IPS-15b (cell line): ENCODE results near the gene DNASE1L3.

Experiments
- H3K27me3 ChIP-seq: one replicate; pipeline ENCODE4 v1.6.1; 2013; ENCODE audit warnings: low read length; ENCODE audit not compliant: control insufficient read depth, insufficient read depth
- H3K36me3 ChIP-seq: one replicate; pipeline ENCODE4 v1.6.1; 2013; ENCODE audit warnings: low read length; ENCODE audit not compliant: control insufficient read depth, insufficient read depth
- H3K4me1 ChIP-seq: one replicate; pipeline ENCODE4 v1.6.1; 2013; ENCODE audit warnings: mild to moderate bottlenecking, low read length; ENCODE audit not compliant: control insufficient read depth, insufficient read depth
- H3K4me3 ChIP-seq: one replicate; pipeline ENCODE4 v1.5.1; 2013; ENCODE audit warnings: low read depth, low read length
- H3K9ac ChIP-seq: one replicate; pipeline ENCODE4 v1.6.1; 2013; ENCODE audit warnings: low read depth, mild to moderate bottlenecking, low read length
- H3K9me3 ChIP-seq: one replicate; pipeline ENCODE4 v1.6.1; 2013; ENCODE audit warnings: mild to moderate bottlenecking, low read length; ENCODE audit not compliant: control insufficient read depth, insufficient read depth

The DNASE1L3 gene

GRCh38 chr3:58144478-58145325 lies 66.1 kb downstream of the DNASE1L3 start:
- no peaks in the 10 kb centered on the region for H3K9me3 ChIP-seq
- H3K27me3 ChIP-seq = no peaks in the 10 kb centered on the region
- peaks cover 72% of the 10 kb centered on the region for H3K36me3 ChIP-seq
- H3K4me3 ChIP-seq = no peak overlapping the region
- H3K9ac ChIP-seq = no peak overlapping the region
- no peaks in the 10 kb centered on the region for H3K4me1 ChIP-seq

- H3K27me3 ChIP-seq = no peaks in the 10 kb centered on the region
- H3K4me3 ChIP-seq = no peak overlapping the region
- no peaks in the 10 kb centered on the region for H3K9me3 ChIP-seq
- H3K36me3 ChIP-seq = peaks cover 69% of the 10 kb centered on the region
- H3K4me1 ChIP-seq = no peaks in the 10 kb centered on the region
- H3K9ac ChIP-seq = no peak overlapping the region
These were observed 67.2 kb downstream of the DNASE1L3 start for GRCh38 chr3:58143417-58144055.
